Measurements from ENCODE around the gene TEKT1. TPM values are rescaled to one million over a fixed set of nuclear protein-coding genes. Genes with fewer than 3 reads are reported as not detected.

TEKT1 gene
- total RNA-seq, 1 experiment from 2014 or later, result not detected

GRCh38 chr17:6761779-6762178 is 69.8 kb downstream of the TEKT1 start:
- no peak for DNase-seq (ENCODE audit: low read depth)

GRCh38 chr17:6757747-6758146 is 73.8 kb downstream of the TEKT1 start:
- DNase-seq (ENCODE audit: low read depth), result no peak

- DNase-seq (ENCODE audit: low read depth), result no peak
Measured at GRCh38 chr17:6756425-6757031, 75.0 kb downstream of the TEKT1 start.

- peak; percentile 66 for DNase-seq (ENCODE audit: low read depth)
Measured at GRCh38 chr17:6755731-6756184, 75.8 kb downstream of the TEKT1 start, which contains the start of gene XAF1. Gene XAF1 (plus strand): TSS chr17:6756046. CDS start chr17:6756079, 33 bp downstream.

- DNase-seq (ENCODE audit: low read depth), result peak; percentile 7
Measured at GRCh38 chr17:6755281-6755680, 76.2 kb downstream of the TEKT1 start.

GRCh38 chr17:6753546-6753945 is 78.0 kb downstream of the TEKT1 start:
- no peak for DNase-seq (ENCODE audit: low read depth)

- peak; percentile 91 for DNase-seq (ENCODE audit: low read depth)
Measured at GRCh38 chr17:6753006-6753445, 78.5 kb downstream of the TEKT1 start.

- peak; percentile 96 for DNase-seq (ENCODE audit: low read depth)
Measured at GRCh38 chr17:6752068-6752909, 79.2 kb downstream of the TEKT1 start.

GRCh38 chr17:6749519-6749918 is 82.0 kb downstream of the TEKT1 start:
- no peak for DNase-seq (ENCODE audit: low read depth)

GRCh38 chr17:6748617-6749016 is 82.9 kb downstream of the TEKT1 start:
- no peak for DNase-seq (ENCODE audit: low read depth)

Other genes with a start within 250 kb of the TEKT1 start
- gene KIAA0753, start 191.0 kb downstream of the TEKT1 start, total RNA-seq (2014; rRNA removed; shearing (Covaris generic)), result 8.7 and 10.8 TPM in 2 replicates
- 231 and 340 TPM in 2 replicates for gene TXNDC17, start 190.7 kb downstream of the TEKT1 start, total RNA-seq (2014; rRNA removed; shearing (Covaris generic))
- 20.3 and 24.5 TPM in 2 replicates for gene MED31, start 180.1 kb downstream of the TEKT1 start, total RNA-seq (2014; rRNA removed; shearing (Covaris generic))
- 0.12 and 0.39 TPM in 2 replicates for gene C17orf100, start 180.0 kb downstream of the TEKT1 start, total RNA-seq (2014; rRNA removed; shearing (Covaris generic))
- gene SLC13A5, start 118.4 kb downstream of the TEKT1 start, total RNA-seq (2014; rRNA removed; shearing (Covaris generic)), result not detected in 2 replicates
- gene XAF1, start 75.7 kb downstream of the TEKT1 start, total RNA-seq (2014; rRNA removed; shearing (Covaris generic)), result 18.0 and 28.1 TPM in 2 replicates
- not detected in 2 replicates for gene FBXO39, start 55.5 kb downstream of the TEKT1 start, total RNA-seq (2014; rRNA removed; shearing (Covaris generic))
- gene ALOX12, start 164.3 kb upstream of the TEKT1 start, total RNA-seq (2014; rRNA removed; shearing (Covaris generic)), result not detected in 2 replicates
- gene RNASEK, start 180.9 kb upstream of the TEKT1 start, total RNA-seq (2014; rRNA removed; shearing (Covaris generic)), result 156 and 180 TPM in 2 replicates
- gene BCL6B, start 191.3 kb upstream of the TEKT1 start, total RNA-seq (2014; rRNA removed; shearing (Covaris generic)), result not detected in 2 replicates
- gene SLC16A13, start 204.3 kb upstream of the TEKT1 start, total RNA-seq (2014; rRNA removed; shearing (Covaris generic)), result 0.12 and 0.20 TPM in 2 replicates
- gene SLC16A11, start 212.4 kb upstream of the TEKT1 start, total RNA-seq (2014; rRNA removed; shearing (Covaris generic)), result 0.49 TPM in 1 of 2 replicates, not detected in the other
- not detected in 2 replicates for gene CLEC10A, start 248.5 kb upstream of the TEKT1 start, total RNA-seq (2014; rRNA removed; shearing (Covaris generic))

Measured in RPMI7951 (cell line).